H1 (cell line): ENCODE results near the gene STRN4. TPM values are rescaled to one million over a fixed set of nuclear protein-coding genes. Genes with fewer than 3 reads are reported as not detected.

ENCODE experiments used
- CTCF ChIA-PET: fragments of 300-600 bp; sonication (Branson Sonifier 250); formaldehyde crosslinking; loops from one replicate; lab custom pipeline; 2021; ENCODE audit not compliant: partially characterized antibody; lab: Charles Lee
- POLR2A ChIA-PET: fragments of 300-600 bp; sonication (Branson Sonifier 250); formaldehyde crosslinking; loops from one replicate; lab custom pipeline; 2021; ENCODE audit warnings: inconsistent platforms; ENCODE audit not compliant: partially characterized antibody; lab: Charles Lee
- DNase-seq, 2 experiments: peaks; one replicate each; pipeline versions ENCODE4 v3.0.0 to v3.0.0-alpha.2; 2010 to 2022; ENCODE audit warnings: low spot score in 2 of 2, low read depth in 1 of 2, mixed read lengths in 1 of 2
- FAIRE-seq: peaks from 2 replicates; lab custom pipeline; 2011; peaks lifted over from hg19 to GRCh38; lab: Jason Lieb, UNC
- H2AFZ ChIP-seq: 2 replicates; pipeline ENCODE4 v1.8.1; 2012; ENCODE audit warnings: low read length, inconsistent platforms
- H2AK5ac ChIP-seq: 2 replicates; pipeline ENCODE4 v1.6.1; 2013; ENCODE audit warnings: low read depth, low read length
- H2BK120ac ChIP-seq: replicated peaks from 2 replicates; pipeline ENCODE3; 2013; ENCODE audit warnings: low read depth, low read length, inconsistent platforms
- H2BK12ac ChIP-seq: 2 replicates; pipeline ENCODE4 v1.6.1; 2013; ENCODE audit warnings: low read depth, low read length
- H2BK15ac ChIP-seq: 2 replicates; pipeline ENCODE4 v1.6.1; 2013; ENCODE audit warnings: low read length
- H2BK20ac ChIP-seq: 2 replicates; pipeline ENCODE4 v1.6.1; 2013; ENCODE audit warnings: low read length
- H2BK5ac ChIP-seq: 2 replicates; pipeline ENCODE4 v1.6.1; 2013; ENCODE audit warnings: low read depth, low read length
- H3K14ac ChIP-seq: 2 replicates; pipeline ENCODE4 v1.6.1; 2013; ENCODE audit warnings: inconsistent platforms; ENCODE audit not compliant: insufficient read length
- H3K18ac ChIP-seq: 2 replicates; pipeline ENCODE4 v1.6.1; 2013; ENCODE audit warnings: low read length; ENCODE audit errors: extremely low read depth
- H3K23ac ChIP-seq: 2 replicates; pipeline ENCODE4 v1.6.1; 2013; ENCODE audit warnings: inconsistent platforms; ENCODE audit not compliant: insufficient read length
- H3K23me2 ChIP-seq: 2 replicates; pipeline ENCODE4 v1.6.1; 2013; ENCODE audit warnings: low read depth, low read length
- H3K27ac ChIP-seq: 2 replicates; pipeline ENCODE4 v1.6.1; 2011; ENCODE audit warnings: low read depth, low read length, inconsistent platforms
- H3K27me3 ChIP-seq, 4 experiments: replicated peaks in 1 of 4; 1 replicate in 1 of 4; 2 replicates in 3 of 4; pipeline versions ENCODE4 v1.6.1 to v1.8.1; 2011 to 2013; ENCODE audit warnings: low read length in 3 of 4, mild to moderate bottlenecking in 3 of 4, inconsistent platforms in 2 of 4, mixed read lengths in 2 of 4, moderate library complexity in 1 of 4; ENCODE audit not compliant: control insufficient read depth in 3 of 4, insufficient read depth in 3 of 4; ENCODE audit errors: extremely low read depth in 1 of 4
- H3K36me3 ChIP-seq, 4 experiments: 2 replicates each; pipeline versions ENCODE4 v1.6.1 to v1.8.1; 2011 to 2013; ENCODE audit warnings: mild to moderate bottlenecking in 4 of 4, low read length in 3 of 4, moderate library complexity in 2 of 4, control low read depth in 1 of 4, inconsistent platforms in 1 of 4; ENCODE audit not compliant: insufficient read depth in 4 of 4, control insufficient read depth in 2 of 4
- H3K4ac ChIP-seq: replicated peaks from 2 replicates; pipeline ENCODE3; 2013; ENCODE audit warnings: low read length, low read depth, mixed read lengths, inconsistent platforms; ENCODE audit not compliant: insufficient read length
- H3K4me1 ChIP-seq, 4 experiments: replicated peaks in 1 of 4; 1 replicate in 1 of 4; 2 replicates in 3 of 4; pipeline versions ENCODE4 v1.6.1 to v1.8.1; 2011 to 2013; ENCODE audit warnings: low read length in 3 of 4, inconsistent platforms in 2 of 4, mixed read lengths in 1 of 4; ENCODE audit not compliant: insufficient read depth in 4 of 4, control insufficient read depth in 3 of 4
- H3K4me2 ChIP-seq, 2 experiments: 2 replicates each; pipeline versions ENCODE4 v1.6.1 to v1.8.1; 2011 to 2013; ENCODE audit warnings: low read depth in 2 of 2, low read length in 2 of 2, control low read depth in 1 of 2, inconsistent platforms in 1 of 2, mild to moderate bottlenecking in 1 of 2; ENCODE audit not compliant: insufficient read depth in 1 of 2
- H3K4me3 ChIP-seq, 4 experiments: fragments of 200-600, 300-600 bp in 1 of 4; sonication (generic), shearing (Covaris generic), sonication (Bioruptor Twin) in 1 of 4; 2 replicates each; pipeline versions ENCODE4 v1.5.1 to v1.8.1; 2011 to 2016; ENCODE audit warnings: low read length in 4 of 4, low read depth in 3 of 4, control low read depth in 2 of 4, inconsistent platforms in 2 of 4, mild to moderate bottlenecking in 2 of 4, mixed read lengths in 1 of 4, moderate library complexity in 1 of 4; ENCODE audit not compliant: insufficient read depth in 2 of 4; ENCODE audit errors: extremely low read depth in 1 of 4
- H3K56ac ChIP-seq: replicated peaks from 2 replicates; pipeline ENCODE3; 2013; ENCODE audit warnings: low read depth, mild to moderate bottlenecking, mixed read lengths, low read length, inconsistent platforms; ENCODE audit not compliant: insufficient read length
- H3K79me1 ChIP-seq: 2 replicates; pipeline ENCODE4 v1.6.1; 2013; ENCODE audit warnings: low read depth, low read length, control low read depth
- H3K79me2 ChIP-seq, 2 experiments: 2 replicates each; pipeline versions ENCODE4 v1.6.1 to v1.8.1; 2012 to 2013; ENCODE audit warnings: low read length in 2 of 2, mild to moderate bottlenecking in 2 of 2, inconsistent platforms in 1 of 2; ENCODE audit not compliant: insufficient read depth in 2 of 2, control insufficient read depth in 1 of 2
- H3K9ac ChIP-seq, 4 experiments: replicated peaks in 1 of 4; 1 replicate in 1 of 4; 2 replicates in 3 of 4; pipeline versions ENCODE4 v1.6.1 to v1.8.1; 2011 to 2013; ENCODE audit warnings: low read depth in 3 of 4, low read length in 3 of 4, control low read depth in 2 of 4, mild to moderate bottlenecking in 2 of 4, moderate library complexity in 2 of 4, inconsistent platforms in 1 of 4; ENCODE audit errors: extremely low read depth in 1 of 4
- H3K9me3 ChIP-seq, 2 experiments: 2 replicates each; pipeline versions ENCODE4 v1.6.1 to v1.8.1; 2012 to 2013; ENCODE audit warnings: mild to moderate bottlenecking in 2 of 2, moderate library complexity in 2 of 2, control low read depth in 1 of 2, inconsistent platforms in 1 of 2, low read depth in 1 of 2, low read length in 1 of 2, mixed read lengths in 1 of 2; ENCODE audit not compliant: insufficient read depth in 2 of 2
- H4K20me1 ChIP-seq, 2 experiments: replicated peaks in 1 of 2; 2 replicates each; pipeline versions ENCODE3 to v1.8.1; 2011 to 2013; ENCODE audit warnings: inconsistent platforms in 2 of 2, low read length in 2 of 2, mild to moderate bottlenecking in 1 of 2; ENCODE audit not compliant: insufficient read depth in 2 of 2, control insufficient read depth in 1 of 2
- H4K5ac ChIP-seq: 2 replicates; pipeline ENCODE4 v1.6.1; 2013; ENCODE audit warnings: low read length, low read depth, mixed read lengths, inconsistent platforms; ENCODE audit not compliant: insufficient read length
- H4K8ac ChIP-seq: 2 replicates; pipeline ENCODE4 v1.8.0; 2013; ENCODE audit warnings: mild to moderate bottlenecking, moderate library complexity, low read length, inconsistent platforms; ENCODE audit not compliant: insufficient read depth; ENCODE audit errors: extremely low read depth
- H4K91ac ChIP-seq: replicated peaks from 2 replicates; pipeline ENCODE3; 2013; ENCODE audit warnings: low read length, mixed read lengths, inconsistent platforms; ENCODE audit not compliant: insufficient read length
- ASH2L ChIP-seq: fragments of 200-600, 300-600 bp; sonication (generic); IDR thresholded peaks from one replicate; pipeline ENCODE4 v1.7.1; 2017; ENCODE audit warnings: low read length
- BACH1 ChIP-seq: IDR thresholded peaks from 2 replicates; pipeline ENCODE4 v1.6.1; 2012; ENCODE audit warnings: low read length, improper control_type of control experiment
- CEBPB ChIP-seq: IDR thresholded peaks from 2 replicates; pipeline ENCODE4 v1.6.1; 2012; ENCODE audit warnings: low read depth, low read length
- HDAC6 ChIP-seq: IDR thresholded peaks from one replicate; pipeline ENCODE4 v1.7.1; 2012; ENCODE audit warnings: low read depth, mild to moderate bottlenecking, inconsistent platforms, low read length, moderate library complexity
- KDM1A ChIP-seq: fragments of 200-600, 300-600 bp; sonication (generic); IDR thresholded peaks from 2 replicates; pipeline ENCODE4 v1.7.1; 2016; ENCODE audit warnings: mild to moderate bottlenecking, low read length, borderline replicate concordance
- KDM4A ChIP-seq: IDR thresholded peaks from one replicate; pipeline ENCODE4 v1.7.1; 2012; ENCODE audit warnings: low read depth, mild to moderate bottlenecking, moderate library complexity, low read length, inconsistent platforms; ENCODE audit not compliant: severe bottlenecking
- RAD21 ChIP-seq, 2 experiments: IDR thresholded peaks in 1 of 2; conservative IDR thresholded peaks in 1 of 2; 2 replicates each; pipeline ENCODE4 v1.6.1; 2011; ENCODE audit warnings: low read depth in 2 of 2, low read length in 2 of 2, improper control_type of control experiment in 1 of 2, inconsistent platforms in 1 of 2, mild to moderate bottlenecking in 1 of 2, moderate library complexity in 1 of 2
- RBBP5 ChIP-seq: IDR thresholded peaks from 2 replicates; pipeline ENCODE4 v1.7.1; 2012; ENCODE audit warnings: low read depth, mild to moderate bottlenecking, inconsistent platforms, low read length, moderate library complexity, borderline replicate concordance
- RFX5 ChIP-seq: IDR thresholded peaks from 2 replicates; pipeline ENCODE4 v1.6.1; 2011; ENCODE audit warnings: low read depth, low read length, improper control_type of control experiment, borderline replicate concordance
- SIN3A ChIP-seq, 2 experiments: IDR thresholded peaks in 1 of 2; conservative IDR thresholded peaks in 1 of 2; 2 replicates each; pipeline ENCODE4 v1.6.1; 2011 to 2012; ENCODE audit warnings: low read length in 2 of 2, improper control_type of control experiment in 1 of 2, low read depth in 1 of 2, mild to moderate bottlenecking in 1 of 2
- SP2 ChIP-seq: IDR thresholded peaks from 2 replicates; pipeline ENCODE4 v1.6.1; 2012; ENCODE audit warnings: mild to moderate bottlenecking, low read length, inconsistent platforms
- WGBS, 2 experiments: shearing (Covaris generic) in 1 of 2; methylation state at CpG; one replicate each; pipeline versions ENCODE4 v1.1.6 to v1.1.7; 2013 to 2015; ENCODE audit warnings: low lambda C conversion rate in 2 of 2, mixed read lengths in 2 of 2, inconsistent platforms in 1 of 2, low coverage in 1 of 2, missing lambda C conversion rate in 1 of 2; ENCODE audit not compliant: insufficient replicate concordance in 2 of 2, insufficient coverage in 1 of 2, insufficient read length in 1 of 2; ENCODE audit errors: extremely low coverage in 1 of 2, missing lambda C conversion rate in 1 of 2; 5-methylcytosine and 5-hydroxymethylcytosine counted together
- polyA plus RNA-seq, 7 experiments: library from polyadenylated mRNA; depleted of rRNA in 3 of 7; stranded (reverse) in 5 of 7; unstranded in 2 of 7; fragments of >200 nt in 5 of 7; fragments of 200-250 nt in 2 of 7; gene quantifications; 1 replicate in 5 of 7; 2 replicates in 1 of 7; 4 replicates in 1 of 7; pipeline versions ENCODE4 v1.2.1 to v1.2.3, GENCODE V29; 2011 to 2013; ENCODE audit warnings: missing spikeins in 2 of 7, mixed read lengths in 2 of 7
- total RNA-seq: library from RNA; stranded (reverse); fragmentation: NEBNext Ultra II Directional; extraction: Animal tissue kit (Norgen Biotek cat#: 25700); gene quantifications from 2 replicates; pipeline ENCODE4 v1.2.1, GENCODE V29; 2021
- TF ChIP-seq, protein P1 (sequence below): IDR thresholded peaks from 2 replicates; pipeline ENCODE4 v1.6.1; 2012; ENCODE audit warnings: inconsistent platforms
- TF ChIP-seq, protein P2 (sequence below): IDR thresholded peaks from 2 replicates; pipeline ENCODE4 v1.6.1; 2011; ENCODE audit warnings: low read depth, mild to moderate bottlenecking, low read length; ENCODE audit not compliant: insufficient read depth

The STRN4 gene
- total and polyA plus RNA-seq, 2 of the 8 experiments (the other 6 are each of a cell fraction or from before 2014, with no cell fraction given) = 120 to 187 TPM

DNA sequence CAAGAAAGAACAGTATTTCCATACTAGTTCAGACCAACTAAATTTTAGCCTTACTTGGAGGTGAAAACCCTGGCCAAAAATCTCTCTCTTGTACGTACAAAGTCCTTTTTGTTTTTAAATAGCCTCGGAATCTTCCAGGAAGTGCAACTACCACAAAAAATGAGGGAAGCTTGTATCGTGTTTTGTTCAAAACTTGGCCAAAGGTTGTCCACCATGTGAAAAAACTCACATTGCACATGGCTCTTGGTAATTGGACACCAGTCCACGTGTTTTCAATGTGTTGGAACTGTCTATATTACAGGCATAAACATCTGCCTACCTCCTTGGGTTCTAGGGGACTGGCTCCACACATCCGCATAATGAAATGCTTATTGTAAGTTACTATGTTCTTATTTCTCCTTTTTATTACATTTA is 15.2 kb upstream of the STRN4 start:
- Histone ChIP-seq H2BK120ac (no peak overlapping the region), H3K23ac (no peak overlapping the region), H3K27me3 (no peaks in the 10 kb centered on the region), H3K36me3 (peaks cover 0 to 6% (median 2%) of the 10 kb centered on the region in 4 experiments; a peak in 2 of 8 replicates), H3K4ac (no peak overlapping the region), H3K4me2 (no peak overlapping the region), H4K20me1 (peaks cover 6 to 7% of the 10 kb centered on the region in 2 experiments), H3K23me2 (no peaks in the 10 kb centered on the region), H3K27ac (no peak overlapping the region), H3K18ac (no peak overlapping the region), H3K9ac (no peak overlapping the region), H2BK12ac (no peak overlapping the region), H3K79me2 (no peaks in the 10 kb centered on the region), H3K56ac (no peak overlapping the region), H2BK15ac (no peak overlapping the region), H2BK5ac (no peak overlapping the region), H4K5ac (no peak overlapping the region), H3K4me3 (no peak overlapping the region), H4K8ac (no peak overlapping the region), H3K4me1 (peaks cover 0 to 5% (median 0%) of the 10 kb centered on the region in 4 experiments; a peak in 4 of 7 replicates), H4K91ac (no peak overlapping the region), H2AFZ (no peak overlapping the region), H2AK5ac (no peak overlapping the region), H3K79me1 (no peaks in the 10 kb centered on the region), H3K9me3 (no peaks in the 10 kb centered on the region), H3K14ac (no peak overlapping the region), H2BK20ac (no peak overlapping the region)
- ChIA-PET POLR2A (interaction anchor here (0.9 to 4.0 kb wide), 4 partner anchors 11 to 79 kb away, joined by 3 to 14 read pairs (median 4); partner anchors contain the start of gene SLC1A5), CTCF (interaction anchor here (0.7 to 1.1 kb wide), 3 partner anchors 8 to 1538 kb away, joined by 3 to 5 read pairs (median 4); no protein-coding TSS in a partner anchor)
- FAIRE-seq (no peak), DNase-seq (no peak)
- 88% methylated on average over 5 of the region's 5 CpGs; no CpG with 5 or more reads in 1 of the 2 experiments for WGBS, 2 experiments
- no peak for TF ChIP-seq ASH2L
- no peak for TF ChIP-seq HDAC6
- TF ChIP-seq SIN3A (conservative IDR thresholded peaks at IDR 0.05 in 1 of 2, IDR thresholded peaks at IDR 0.05 in 1 of 2; ENCODE audit: low read depth in 1 of 2, low read length in 2 of 2) = no peak
- no peak for TF ChIP-seq RAD21 (IDR thresholded peaks at IDR 0.05 in 1 of 2, conservative IDR thresholded peaks at IDR 0.05 in 1 of 2; ENCODE audit: low read depth in 2 of 2, low read length in 2 of 2)
- TF ChIP-seq, protein P1, sequence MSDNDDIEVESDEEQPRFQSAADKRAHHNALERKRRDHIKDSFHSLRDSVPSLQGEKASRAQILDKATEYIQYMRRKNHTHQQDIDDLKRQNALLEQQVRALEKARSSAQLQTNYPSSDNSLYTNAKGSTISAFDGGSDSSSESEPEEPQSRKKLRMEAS = no peak
- TF ChIP-seq KDM1A = no peak
- TF ChIP-seq RBBP5 = no peak
- no peak for TF ChIP-seq SP2
- no peak for TF ChIP-seq KDM4A
- no peak for TF ChIP-seq CEBPB
- no peak for TF ChIP-seq RFX5
- TF ChIP-seq BACH1 = no peak
- TF ChIP-seq, protein P2, sequence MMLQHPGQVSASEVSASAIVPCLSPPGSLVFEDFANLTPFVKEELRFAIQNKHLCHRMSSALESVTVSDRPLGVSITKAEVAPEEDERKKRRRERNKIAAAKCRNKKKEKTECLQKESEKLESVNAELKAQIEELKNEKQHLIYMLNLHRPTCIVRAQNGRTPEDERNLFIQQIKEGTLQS = no peak
